Ectodermal cell (in vitro differentiated cells): ENCODE data around the gene ATP13A3.
"Not testable (repeated sequence)": the region's sequence is repeated elsewhere in the genome, so short reads cannot be mapped to it uniquely, and the experiment has no call there.

Experiments
- H3K27ac ChIP-seq: 2 replicates; pipeline ENCODE4 v1.7.0; 2013; ENCODE audit warnings: mild to moderate bottlenecking, low read depth, low read length; ENCODE audit not compliant: insufficient read depth, poor library complexity, severe bottlenecking
- H3K27me3 ChIP-seq: 2 replicates; pipeline ENCODE4 v1.7.0; 2013; ENCODE audit warnings: mild to moderate bottlenecking, low read length; ENCODE audit not compliant: insufficient read depth, control insufficient read depth, poor library complexity, severe bottlenecking
- H3K36me3 ChIP-seq: one replicate; pipeline ENCODE4 v1.7.0; 2013; ENCODE audit warnings: low read length; ENCODE audit not compliant: control insufficient read depth, insufficient read depth
- H3K4me1 ChIP-seq: one replicate; pipeline ENCODE4 v1.7.0; 2013; ENCODE audit warnings: low read length; ENCODE audit not compliant: control insufficient read depth, insufficient read depth
- H3K4me3 ChIP-seq: 2 replicates; pipeline ENCODE4 v1.7.0; 2013; ENCODE audit warnings: low read depth, low read length, control low read depth; ENCODE audit not compliant: insufficient read depth
- H3K9me3 ChIP-seq: 2 replicates; pipeline ENCODE4 v1.7.0; 2013; ENCODE audit warnings: mild to moderate bottlenecking, low read length, moderate library complexity; ENCODE audit not compliant: control insufficient read depth
- WGBS, 2 experiments: methylation state at CpG; one replicate each; pipeline ENCODE4 v1.1.7; 2013; ENCODE audit warnings: missing lambda C conversion rate in 2 of 2; 5-methylcytosine and 5-hydroxymethylcytosine counted together

The ATP13A3 gene

DNA sequence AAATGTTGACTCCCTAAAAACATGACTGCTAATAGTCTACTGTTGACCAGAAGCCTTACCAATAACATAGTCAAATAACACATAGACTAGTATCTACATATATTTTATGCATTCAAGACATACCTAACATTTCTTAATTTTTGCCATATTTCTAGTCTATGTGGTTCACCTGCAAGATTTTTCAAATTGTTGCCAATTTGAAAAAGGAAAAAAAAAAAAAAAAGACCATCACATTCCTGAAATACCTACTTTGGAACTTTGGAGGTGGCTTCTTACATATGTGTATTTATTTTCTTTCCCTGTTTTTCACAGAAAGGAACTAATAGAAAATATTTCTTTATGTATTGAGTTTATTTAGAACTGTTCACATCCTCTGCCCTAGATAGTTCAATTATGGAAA is 13.4 kb upstream of the ATP13A3 start:
- H3K27me3 ChIP-seq, result no peaks in the 10 kb centered on the region
- no peaks in the 10 kb centered on the region for H3K4me1 ChIP-seq

DNA sequence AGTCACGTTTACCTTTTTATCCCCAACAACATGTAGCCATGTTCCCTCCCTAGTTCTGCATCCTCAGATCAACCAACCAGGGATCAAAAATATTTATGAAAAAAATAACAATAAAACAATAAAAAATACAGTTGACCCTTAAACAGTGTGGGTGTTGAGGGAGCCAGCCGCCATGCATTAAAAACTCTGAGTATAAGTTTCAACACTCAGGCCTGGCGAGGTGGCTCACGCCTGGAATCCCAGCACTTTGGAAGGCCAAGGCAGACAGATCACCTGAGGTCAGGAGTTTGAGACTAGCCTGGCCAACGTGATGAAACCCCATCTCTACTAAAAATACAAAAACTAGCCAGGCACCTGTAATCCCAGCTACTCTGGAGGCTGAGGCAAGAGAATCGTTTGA is 12.7 kb upstream of the ATP13A3 start:
- H3K4me1 ChIP-seq, H3K36me3 ChIP-seq, H3K9me3 ChIP-seq, H3K4me3 ChIP-seq, H3K27me3 ChIP-seq, H3K27ac ChIP-seq: not testable (repeated sequence)
- WGBS, 2 experiments, result 87 to 92% methylated on average over 6 of the region's 6 CpGs

More for the DNA sequence above, 13.4 kb upstream of the ATP13A3 start:
- H3K36me3 ChIP-seq, result no peaks in the 10 kb centered on the region
- no peaks in the 10 kb centered on the region for H3K9me3 ChIP-seq
- H3K27ac ChIP-seq, result no peak overlapping the region
- no peak overlapping the region for H3K4me3 ChIP-seq

DNA sequence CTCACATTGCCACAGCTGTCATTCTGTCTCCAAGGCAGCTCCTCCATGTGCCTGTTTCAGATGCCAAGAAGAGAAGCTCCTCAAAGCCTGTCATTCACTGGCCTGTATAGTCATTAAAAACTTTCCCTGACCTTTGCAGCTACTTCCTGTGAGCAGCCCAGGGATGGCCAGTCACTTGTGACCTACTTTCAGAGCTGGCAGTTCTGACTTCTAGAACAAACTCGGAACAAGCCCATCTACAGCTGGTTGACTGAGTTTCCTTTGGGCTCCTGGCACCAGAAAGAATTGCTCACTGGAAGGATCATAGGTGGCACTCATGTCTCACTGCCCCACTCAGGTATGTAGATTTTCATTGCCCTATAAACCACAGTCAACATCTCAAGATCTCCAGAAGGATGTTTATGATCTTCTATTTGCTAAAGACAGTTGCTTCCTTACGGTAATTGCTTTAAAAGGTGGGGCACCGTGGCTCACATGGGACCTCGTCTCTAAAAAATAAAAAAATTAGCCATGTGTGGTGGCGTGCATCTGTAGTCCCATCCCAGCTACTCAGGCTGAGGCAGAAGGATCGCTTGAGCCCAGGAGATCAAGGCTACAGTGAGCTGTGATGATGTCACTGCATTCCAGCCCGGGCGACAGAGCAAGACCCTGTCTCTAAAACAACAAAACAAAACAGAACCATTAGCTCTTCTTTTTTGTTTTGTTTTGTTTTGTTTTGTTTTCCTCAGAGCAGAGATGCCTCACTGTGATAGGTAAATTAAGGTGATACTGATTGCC is 11.2 kb upstream of the ATP13A3 start:
- no peaks in the 10 kb centered on the region for H3K27me3 ChIP-seq
- no peaks in the 10 kb centered on the region for H3K9me3 ChIP-seq
- H3K4me1 ChIP-seq, result no peaks in the 10 kb centered on the region
- H3K4me3 ChIP-seq, result no peak overlapping the region
- no peaks in the 10 kb centered on the region for H3K36me3 ChIP-seq
- no peak overlapping the region for H3K27ac ChIP-seq
- WGBS, 2 experiments, result 87 to 88% methylated on average over 8 of the region's 8 CpGs

DNA sequence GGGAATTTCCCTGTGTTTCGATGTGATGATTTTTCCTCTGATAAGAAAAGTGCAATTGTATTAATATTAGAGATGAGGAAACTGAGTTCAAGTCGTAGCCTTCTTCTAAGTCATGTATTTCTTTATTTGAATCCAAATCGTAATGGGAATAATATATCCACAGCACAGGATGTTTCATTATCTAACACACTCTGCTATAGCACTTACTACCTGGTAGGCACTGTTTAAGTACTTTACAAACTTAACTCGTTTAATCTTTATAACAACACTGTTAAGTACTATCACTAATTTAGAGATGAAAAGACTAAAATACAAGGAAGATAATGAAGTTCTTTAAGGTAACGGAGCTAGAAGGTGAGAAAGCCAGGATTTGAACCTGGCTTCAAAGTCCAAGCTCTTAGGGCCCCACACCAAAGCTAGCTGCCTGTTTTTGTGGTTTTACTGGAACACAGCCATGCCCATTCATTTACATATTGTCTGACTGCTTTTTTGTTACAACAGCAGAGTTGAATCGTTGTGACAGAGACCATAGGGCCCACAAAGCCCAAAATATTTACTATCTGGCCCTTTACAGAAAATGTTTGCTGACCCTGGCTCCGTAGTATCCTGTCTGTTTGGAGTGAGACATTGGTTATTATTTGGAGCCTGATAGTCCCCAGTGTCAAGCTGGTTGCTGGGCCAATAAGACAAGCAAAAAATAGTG is 9.6 kb upstream of the ATP13A3 start:
- H3K27me3 ChIP-seq, result no peaks in the 10 kb centered on the region
- no peak overlapping the region for H3K27ac ChIP-seq
- no peak overlapping the region for H3K4me3 ChIP-seq
- no peaks in the 10 kb centered on the region for H3K36me3 ChIP-seq
- H3K9me3 ChIP-seq, result no peaks in the 10 kb centered on the region
- WGBS, 2 experiments, result 77 to 81% methylated on average over 6 to 7 of the region's 7 CpGs
- H3K4me1 ChIP-seq, result no peaks in the 10 kb centered on the region

DNA sequence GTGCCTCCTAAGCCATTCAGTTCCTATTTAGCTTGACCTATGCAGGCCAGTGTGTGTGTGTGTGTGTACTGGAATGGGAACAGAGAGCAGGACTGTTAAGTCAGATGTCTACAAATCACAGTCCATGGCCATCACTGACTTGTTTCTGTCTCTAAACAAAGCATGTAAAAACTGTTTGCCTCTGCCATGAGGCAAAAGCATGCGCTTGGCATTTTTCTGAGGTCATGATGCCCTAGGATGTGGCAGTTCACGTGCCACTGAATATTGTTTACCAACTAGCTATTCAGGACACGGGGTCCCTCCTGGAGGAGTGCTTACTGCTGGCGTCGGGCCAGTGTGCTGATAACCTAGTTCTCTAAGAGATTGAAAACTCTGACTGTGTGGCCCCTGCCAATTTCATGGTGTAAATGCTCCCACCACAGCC is 8.2 kb upstream of the ATP13A3 start:
- WGBS, 2 experiments, result 94 to 97% methylated on average over 5 of the region's 5 CpGs
- no peak overlapping the region for H3K27ac ChIP-seq
- H3K4me1 ChIP-seq, result no peaks in the 10 kb centered on the region

DNA sequence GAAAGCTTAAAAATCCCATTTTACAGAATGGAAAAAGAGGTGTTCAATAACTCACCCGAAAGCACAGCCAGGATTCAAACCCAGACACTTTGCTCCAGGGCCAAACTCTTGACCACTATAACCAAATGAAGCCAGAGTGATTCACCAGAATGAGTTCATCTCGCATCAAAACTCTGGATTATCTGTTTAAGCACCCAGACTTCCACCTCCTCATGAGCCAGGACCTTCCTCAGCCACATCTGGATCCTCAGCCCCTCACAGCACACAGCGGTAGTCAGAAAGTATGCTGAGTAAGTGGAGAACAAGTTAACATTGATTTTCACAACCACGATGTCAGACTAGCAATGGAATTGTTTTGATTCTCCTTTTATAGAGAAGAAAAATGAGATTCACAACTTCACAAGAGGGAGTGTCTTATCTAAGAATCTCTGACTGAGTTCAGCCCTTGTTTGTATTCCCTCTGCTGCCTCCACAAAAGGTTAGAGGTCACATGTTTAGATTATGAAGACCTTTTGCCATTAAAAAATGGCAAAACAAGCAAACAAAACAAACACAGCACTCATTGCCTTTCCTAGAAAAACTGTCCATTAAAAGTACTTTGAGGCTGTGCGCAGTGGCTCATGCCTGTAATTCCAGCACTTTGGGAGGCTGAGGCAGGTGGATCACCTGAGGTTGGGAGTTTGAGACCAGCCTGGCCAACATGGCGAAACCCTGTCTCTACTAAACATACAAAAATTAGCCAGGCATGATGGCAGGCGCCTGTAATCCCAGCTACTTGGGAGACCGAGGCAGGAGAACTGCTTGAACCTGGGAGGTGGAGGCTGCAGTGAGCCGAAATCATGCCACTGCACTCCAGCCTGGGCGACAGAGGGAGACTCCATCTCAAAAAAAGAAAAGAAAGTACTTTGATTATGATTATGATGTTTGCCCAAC is 7.5 kb upstream of the ATP13A3 start:
- not testable (repeated sequence) for H3K27ac ChIP-seq, H3K27me3 ChIP-seq, H3K4me3 ChIP-seq, H3K36me3 ChIP-seq, H3K9me3 ChIP-seq, H3K4me1 ChIP-seq
- 92 to 94% methylated on average over 10 of the region's 10 CpGs for WGBS, 2 experiments

More for the DNA sequence above, 8.2 kb upstream of the ATP13A3 start:
- H3K27me3 ChIP-seq, result no peaks in the 10 kb centered on the region
- no peaks in the 10 kb centered on the region for H3K36me3 ChIP-seq
- H3K4me3 ChIP-seq, result no peak overlapping the region
- no peaks in the 10 kb centered on the region for H3K9me3 ChIP-seq

DNA sequence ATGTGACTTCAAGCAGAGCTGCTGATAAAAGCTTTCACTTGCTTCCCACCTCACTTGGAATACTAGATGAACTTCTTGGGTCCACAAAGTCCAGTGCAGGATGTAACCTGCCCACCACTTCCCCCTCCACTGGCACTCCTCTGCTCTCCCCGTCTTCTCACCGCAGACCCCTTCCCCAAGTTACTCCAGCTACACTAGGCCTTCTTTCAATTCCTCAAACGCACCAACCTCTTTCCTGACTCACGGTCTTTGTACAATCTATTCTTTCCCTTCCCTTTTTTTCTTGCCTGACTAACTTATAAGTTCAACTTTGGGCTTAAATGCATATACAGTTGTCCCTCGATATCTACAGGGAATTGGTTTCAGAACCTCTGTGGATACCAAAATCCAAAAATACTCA is 5.2 kb upstream of the ATP13A3 start:
- Histone ChIP-seq H3K36me3 (no peaks in the 10 kb centered on the region), H3K27ac (no peak overlapping the region), H3K4me3 (no peak overlapping the region), H3K27me3 (no peaks in the 10 kb centered on the region), H3K9me3 (no peaks in the 10 kb centered on the region), H3K4me1 (no peaks in the 10 kb centered on the region)
- WGBS, 2 experiments, result 91 to 92% methylated on average over 4 to 5 of the region's 5 CpGs

DNA sequence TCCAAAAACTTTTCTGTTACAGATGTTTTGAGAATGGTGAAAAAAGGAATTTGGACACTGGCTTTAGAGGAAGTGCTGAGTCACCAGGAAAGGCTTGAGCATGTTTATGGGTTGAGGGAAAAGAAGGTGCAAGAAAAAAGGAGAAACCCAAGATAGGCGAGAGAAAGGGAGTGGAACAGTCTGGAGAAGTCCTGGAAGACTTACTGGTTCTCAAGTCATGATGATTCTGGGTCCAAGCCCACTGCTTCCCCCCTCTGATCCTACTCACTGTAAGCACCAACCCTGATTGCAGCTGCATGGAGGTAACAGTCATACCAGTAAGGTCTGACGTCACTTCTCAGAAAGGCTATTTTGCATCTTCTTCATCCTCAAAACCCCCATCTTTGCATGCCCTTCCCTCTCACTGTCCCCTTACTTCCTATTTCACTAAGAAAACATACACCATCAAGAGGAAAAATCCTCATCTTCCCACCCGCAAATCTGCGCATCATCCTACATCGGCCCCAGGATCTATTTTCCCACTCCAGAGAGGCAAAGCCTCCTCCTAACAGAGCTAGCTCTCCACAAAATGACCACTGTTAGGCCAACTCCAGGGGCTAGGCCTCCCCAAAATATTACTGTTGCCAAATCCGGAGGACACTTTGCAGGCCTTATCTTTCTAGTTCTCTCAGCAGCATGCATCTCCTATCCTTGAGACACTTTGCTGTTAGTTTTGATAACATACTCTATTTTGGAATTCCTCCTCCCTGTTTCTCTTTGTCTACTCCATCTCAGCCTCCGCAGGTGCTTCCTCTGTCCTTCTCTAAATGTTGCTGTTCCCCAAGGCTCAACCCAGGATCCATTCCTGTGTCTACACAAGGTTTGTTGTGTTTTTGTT is 3.2 kb upstream of the ATP13A3 start:
- WGBS, 2 experiments, result 92 to 95% methylated on average over 7 of the region's 7 CpGs
- H3K4me3 ChIP-seq, result no peak overlapping the region
- no peaks in the 10 kb centered on the region for H3K9me3 ChIP-seq
- H3K4me1 ChIP-seq, result peaks cover 3% of the 10 kb centered on the region
- H3K36me3 ChIP-seq, result no peaks in the 10 kb centered on the region
- H3K27me3 ChIP-seq, result no peaks in the 10 kb centered on the region
- H3K27ac ChIP-seq, result no peak overlapping the region

DNA sequence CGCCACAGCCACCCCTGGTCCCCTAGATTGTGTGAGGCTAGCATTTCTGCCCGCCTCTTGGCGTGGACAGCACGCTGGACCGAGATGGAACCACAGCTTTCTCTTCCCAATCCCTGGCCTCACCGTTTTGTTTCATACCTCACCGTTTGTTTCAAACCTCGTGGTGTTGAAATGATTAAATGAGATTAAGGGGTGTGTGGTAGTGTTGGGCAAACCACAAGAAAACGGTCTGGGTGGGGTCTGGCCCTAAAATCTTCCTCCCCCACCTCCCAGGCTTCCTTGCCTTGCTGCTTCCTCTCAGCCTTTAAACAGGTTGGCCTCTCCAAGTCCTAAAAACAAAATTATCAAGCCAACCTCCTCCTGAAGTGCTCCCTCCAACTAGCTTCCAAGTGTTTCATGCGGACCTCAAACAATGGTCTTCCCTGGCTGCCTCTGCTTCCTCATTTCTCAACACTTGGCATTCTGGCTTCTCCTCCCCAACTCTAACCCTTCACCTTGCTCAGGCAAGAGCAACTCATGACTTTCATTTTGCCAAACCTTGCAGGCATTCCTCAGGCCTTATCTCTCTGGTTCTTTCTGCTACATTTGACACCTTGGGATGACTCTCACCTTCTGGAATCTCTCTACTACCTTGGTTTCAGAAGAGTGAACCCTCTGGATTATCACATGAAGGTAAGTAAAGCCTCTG is 1.4 kb upstream of the ATP13A3 start:
- Histone ChIP-seq H3K27me3 (no peaks in the 10 kb centered on the region), H3K4me3 (no peak overlapping the region), H3K4me1 (peaks cover 7% of the 10 kb centered on the region), H3K9me3 (no peaks in the 10 kb centered on the region), H3K27ac (no peak overlapping the region), H3K36me3 (peaks cover 4% of the 10 kb centered on the region)
- WGBS, 2 experiments, result 93 to 95% methylated on average over 10 of the region's 10 CpGs
